HepG2 (cell line): ENCODE data around the gene SMYD2. TPM values are rescaled to one million over a fixed set of nuclear protein-coding genes. Genes with fewer than 3 reads are reported as not detected.

Experiments used
- ATAC-seq: fragments of 200-7000 bp; cut with Tn5 transposase; 3 replicates; pipeline ENCODE4 v1.9.1; 2020; ENCODE audit warnings: mild to moderate bottlenecking, moderate library complexity
- BruUV-seq: library from RNA; stranded (reverse); fragments of 400-500 nt; replicated peaks from 2 replicates; lab custom pipeline; 2021; lab: Mats Ljungman, UMichigan
- CTCF ChIA-PET: fragments of 300-600 bp; formaldehyde crosslinking; extraction: SDS; loops from one replicate; lab custom pipeline; 2021; ENCODE audit warnings: low total read pairs, inconsistent platforms, low intra/inter-chr PET ratio; lab: Yijun Ruan, JAX
- POLR2A ChIA-PET: fragments of 350-600 bp; sonication (Branson Sonifier 250); formaldehyde crosslinking; loops from one replicate; lab custom pipeline; 2020; ENCODE audit warnings: antibody characterized with exemption, inconsistent platforms; lab: Yijun Ruan, JAX
- DNase-seq: peaks from one replicate; pipeline ENCODE4 v3.0.0-alpha.2; 2015; ENCODE audit warnings: low spot score
- FAIRE-seq: peaks from 3 replicates; lab custom pipeline; 2011; peaks lifted over from hg19 to GRCh38; lab: Jason Lieb, UNC
- H2AFZ ChIP-seq: one replicate; pipeline ENCODE4 v1.6.1; 2011; ENCODE audit warnings: low read length, inconsistent platforms
- H3K27ac ChIP-seq: fragments of 300-600 bp; 3 replicates; pipeline ENCODE4 v1.8.0; 2011; ENCODE audit warnings: mixed run types, mild to moderate bottlenecking, mixed read lengths, low read length, inconsistent platforms; ENCODE audit not compliant: insufficient read depth; ENCODE audit errors: extremely low read length
- H3K27me3 ChIP-seq, 2 experiments: fragments of 200-600 bp in 1 of 2; 2 replicates in 1 of 2; 3 replicates in 1 of 2; pipeline versions ENCODE4 v1.6.0 to v1.8.0; 2011; ENCODE audit warnings: low read length in 2 of 2, mild to moderate bottlenecking in 2 of 2, moderate library complexity in 2 of 2, inconsistent platforms in 1 of 2; ENCODE audit not compliant: insufficient read depth in 2 of 2, control insufficient read depth in 1 of 2
- H3K36me3 ChIP-seq, 2 experiments: fragments of 200-600 bp in 1 of 2; replicated peaks in 1 of 2; 2 replicates in 1 of 2; 3 replicates in 1 of 2; pipeline versions ENCODE4 v1.5.1 to v1.8.0; 2011; ENCODE audit warnings: low read length in 2 of 2, inconsistent platforms in 1 of 2; ENCODE audit not compliant: insufficient read depth in 2 of 2, control insufficient read depth in 1 of 2
- H3K4me1 ChIP-seq: 2 replicates; pipeline ENCODE4 v1.5.1; 2012; ENCODE audit warnings: low read length, inconsistent platforms; ENCODE audit not compliant: insufficient read depth
- H3K4me2 ChIP-seq: 2 replicates; pipeline ENCODE4 v1.6.0; 2011; ENCODE audit warnings: low read depth, low read length, inconsistent platforms
- H3K4me3 ChIP-seq, 3 experiments: fragments of 200-600 bp in 1 of 3; sonication (generic), shearing (Covaris generic) in 1 of 3; replicated peaks in 1 of 3; 2 replicates each; pipeline ENCODE4 v1.5.1; 2011 to 2016; ENCODE audit warnings: low read length in 3 of 3, inconsistent platforms in 2 of 3, low read depth in 2 of 3, mild to moderate bottlenecking in 2 of 3, control low read depth in 1 of 3, mixed read lengths in 1 of 3; ENCODE audit not compliant: insufficient read depth in 1 of 3
- H3K79me2 ChIP-seq: one replicate; pipeline ENCODE4 v1.6.1; 2011; ENCODE audit warnings: low read length, inconsistent platforms; ENCODE audit not compliant: insufficient read depth
- H3K9ac ChIP-seq: 2 replicates; pipeline ENCODE4 v1.6.0; 2011; ENCODE audit warnings: mild to moderate bottlenecking, low read depth, low read length, inconsistent platforms; ENCODE audit not compliant: insufficient read depth
- H3K9me3 ChIP-seq: 2 replicates; pipeline ENCODE4 v1.5.1; 2012; ENCODE audit warnings: mild to moderate bottlenecking, low read length
- H4K20me1 ChIP-seq: 2 replicates; pipeline ENCODE4 v1.6.0; 2011; ENCODE audit warnings: inconsistent platforms, mild to moderate bottlenecking, low read length, moderate library complexity; ENCODE audit not compliant: insufficient read depth
- CENPX ChIP-seq: sonication (generic); formaldehyde crosslinking; IDR thresholded peaks from 2 replicates; pipeline ENCODE4 v1.9.0; 2021; ENCODE audit warnings: mild to moderate bottlenecking, missing genetic modification reagents, moderate library complexity
- FOXM1 ChIP-seq: sonication (generic); formaldehyde crosslinking; IDR thresholded peaks from 2 replicates; pipeline ENCODE4 v1.5.0; 2020; ENCODE audit warnings: missing genetic modification reagents
- GATAD2A ChIP-seq: IDR thresholded peaks from 2 replicates; pipeline ENCODE4 v1.6.1; 2016
- ZFP36L2 ChIP-seq: sonication (generic); formaldehyde crosslinking; IDR thresholded peaks from 2 replicates; pipeline ENCODE4 v1.4.0; 2020; ENCODE audit warnings: missing genetic modification reagents
- ZNF160 ChIP-seq: sonication (generic); formaldehyde crosslinking; IDR thresholded peaks from 2 replicates; pipeline ENCODE4 v1.8.0; 2022; ENCODE audit warnings: mild to moderate bottlenecking, inconsistent platforms, missing genetic modification reagents
- ZNF263 ChIP-seq: sonication (generic); formaldehyde crosslinking; IDR thresholded peaks from 2 replicates; pipeline ENCODE4 v1.4.0; 2020; ENCODE audit warnings: missing genetic modification reagents
- ZNF7 ChIP-seq: IDR thresholded peaks from 2 replicates; pipeline ENCODE4 v1.6.1; 2016; ENCODE audit warnings: missing biosample characterization, missing genetic modification reagents
- WGBS: methylation state at CpG from one replicate; pipeline ENCODE4 v1.1.6; 2017; ENCODE audit warnings: low lambda C conversion rate; 5-methylcytosine and 5-hydroxymethylcytosine counted together
- in situ Hi-C: cut with HindIII; loops from 2 replicates; pipeline ENCODE4 v1.10.0; 2017; ENCODE audit warnings: low pct_unique_long_range_greater_than_20kb; ENCODE audit not compliant: extremely low pct_ligation_motif_present
- intact Hi-C: fragments of 100-400 bp; cut with micrococcal nuclease; formaldehyde crosslinking; loops from one replicate; pipeline ENCODE4 v1.10.0; 2022; ENCODE audit not compliant: unreplicated experiment
- polyA plus RNA-seq, 8 experiments: library from polyadenylated mRNA; depleted of rRNA in 3 of 8; stranded (reverse) in 7 of 8; unstranded in 1 of 8; fragments of >200 nt; fragmentation: Illumina TruSeq in 4 of 8; extraction: Trizol in 4 of 8; gene quantifications; 2 replicates each; pipeline versions ENCODE4 v1.2.1 to v1.2.3, GENCODE V29; 2011 to 2016; ENCODE audit warnings: low read depth in 4 of 8, missing spikeins in 1 of 8, mixed read lengths in 1 of 8; ENCODE audit not compliant: insufficient read depth in 1 of 8
- total RNA-seq, 5 experiments: library from RNA; depleted of rRNA; stranded (reverse); fragments of >200 nt; fragmentation: Illumina TruSeq; extraction: Trizol; gene quantifications; 2 replicates each; pipeline ENCODE4 v1.2.3, GENCODE V29; 2016; ENCODE audit warnings: low read depth in 1 of 5
- TF ChIP-seq, protein P1 (sequence below): sonication (generic); formaldehyde crosslinking; IDR thresholded peaks from 2 replicates; pipeline ENCODE4 v1.4.0; 2020; ENCODE audit warnings: mild to moderate bottlenecking, missing genetic modification reagents, borderline replicate concordance
- TF ChIP-seq, protein P2 (sequence below): IDR thresholded peaks from 2 replicates; pipeline ENCODE4 v1.6.1; 2012; ENCODE audit warnings: inconsistent platforms

The SMYD2 gene
- total and polyA plus RNA-seq, 2 of the 13 experiments (the other 11 are each of a cell fraction or from before 2014, with no cell fraction given), result 72.7 to 139 TPM

DNA sequence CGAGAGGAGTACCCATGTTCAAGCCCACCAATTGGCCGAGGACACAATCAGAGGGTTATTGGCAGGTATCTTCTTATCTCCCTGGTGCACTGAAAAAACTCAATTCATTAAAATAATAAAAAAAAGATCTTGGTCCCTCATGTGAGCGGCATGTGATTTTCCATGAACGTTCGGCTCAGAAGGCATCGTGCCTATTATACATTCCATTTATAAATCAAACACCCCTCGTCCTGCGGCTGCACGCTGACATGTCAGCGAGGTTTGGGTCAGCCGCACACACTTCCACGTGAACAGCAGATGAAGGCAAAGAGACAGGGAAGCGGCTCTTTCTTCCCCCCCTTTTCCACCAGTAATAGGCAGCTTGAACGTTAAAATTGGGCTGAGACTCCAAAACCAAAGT is 31.3 kb upstream of the SMYD2 start:
- POLR2A ChIA-PET, result no interaction called here
- no peak overlapping the region for H3K27ac ChIP-seq
- CTCF ChIA-PET, result interaction anchor here (0.7 kb wide), 1 partner anchor 11 kb away, joined by 3 read pairs; no protein-coding TSS in a partner anchor
- FAIRE-seq (no peak), ATAC-seq (no peak), DNase-seq (no peak)
- no peak overlapping the region for H3K4me2 ChIP-seq
- 57% methylated on average over 14 of the region's 14 CpGs for WGBS
- no peak overlapping the region for H2AFZ ChIP-seq
- no peaks in the 10 kb centered on the region for H3K36me3 ChIP-seq
- peaks cover under 1 to 23% of the 10 kb centered on the region in 2 experiments; a peak in 3 of 5 replicates for H3K27me3 ChIP-seq
- no peak overlapping the region for H3K4me3 ChIP-seq
- H3K9ac ChIP-seq, result no peak overlapping the region
- no peaks in the 10 kb centered on the region for H3K79me2 ChIP-seq
- H3K9me3 ChIP-seq, result no peaks in the 10 kb centered on the region
- in situ Hi-C loops (no loop called here), intact Hi-C loops (no loop called here)
- BruUV-seq, result no TSS peak
- TF ChIP-seq ZFP36L2 (CRISPR knock-in tag), result no peak
- TF ChIP-seq ZNF7 (CRISPR knock-in tag), result no peak
- TF ChIP-seq CENPX (CRISPR knock-in tag), result no peak
- TF ChIP-seq ZNF160, result no peak
- TF ChIP-seq, protein P1, sequence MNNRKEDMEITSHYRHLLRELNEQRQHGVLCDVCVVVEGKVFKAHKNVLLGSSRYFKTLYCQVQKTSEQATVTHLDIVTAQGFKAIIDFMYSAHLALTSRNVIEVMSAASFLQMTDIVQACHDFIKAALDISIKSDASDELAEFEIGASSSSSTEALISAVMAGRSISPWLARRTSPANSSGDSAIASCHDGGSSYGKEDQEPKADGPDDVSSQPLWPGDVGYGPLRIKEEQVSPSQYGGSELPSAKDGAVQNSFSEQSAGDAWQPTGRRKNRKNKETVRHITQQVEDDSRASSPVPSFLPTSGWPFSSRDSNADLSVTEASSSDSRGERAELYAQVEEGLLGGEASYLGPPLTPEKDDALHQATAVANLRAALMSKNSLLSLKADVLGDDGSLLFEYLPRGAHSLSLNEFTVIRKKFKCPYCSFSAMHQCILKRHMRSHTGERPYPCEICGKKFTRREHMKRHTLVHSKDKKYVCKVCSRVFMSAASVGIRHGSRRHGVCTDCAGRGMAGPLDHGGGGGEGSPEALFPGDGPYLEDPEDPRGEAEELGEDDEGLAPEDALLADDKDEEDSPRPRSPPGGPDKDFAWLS (CRISPR knock-in tag), result no peak
- no peak for TF ChIP-seq ZNF263 (CRISPR knock-in tag)
- TF ChIP-seq, protein P2, sequence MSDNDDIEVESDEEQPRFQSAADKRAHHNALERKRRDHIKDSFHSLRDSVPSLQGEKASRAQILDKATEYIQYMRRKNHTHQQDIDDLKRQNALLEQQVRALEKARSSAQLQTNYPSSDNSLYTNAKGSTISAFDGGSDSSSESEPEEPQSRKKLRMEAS, result no peak
- no peak for TF ChIP-seq GATAD2A (CRISPR knock-in tag)
- H4K20me1 ChIP-seq, result no peaks in the 10 kb centered on the region
- no peaks in the 10 kb centered on the region for H3K4me1 ChIP-seq

DNA sequence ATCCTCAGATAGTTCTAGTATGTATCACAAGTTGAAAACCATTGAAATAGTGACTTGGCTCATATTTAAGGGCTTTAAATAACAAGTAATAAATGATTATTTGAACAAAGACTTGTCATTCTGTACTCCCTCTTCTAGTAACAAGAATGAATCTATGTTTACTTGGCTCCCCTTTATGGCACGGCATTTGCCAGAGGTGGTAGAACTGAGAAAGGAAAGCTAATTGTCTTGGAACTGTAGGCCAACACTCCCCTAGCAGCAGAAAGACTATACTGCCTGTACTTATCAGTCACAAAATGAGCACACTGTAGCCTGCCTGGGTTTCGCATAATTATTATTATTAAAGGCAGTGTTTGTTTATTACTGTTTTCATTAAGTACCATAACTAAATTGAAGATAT is 29.6 kb upstream of the SMYD2 start:
- Histone ChIP-seq H3K4me2 (no peak overlapping the region), H4K20me1 (no peaks in the 10 kb centered on the region), H3K27ac (no peak overlapping the region), H2AFZ (no peak overlapping the region), H3K79me2 (no peaks in the 10 kb centered on the region), H3K27me3 (peaks cover 0 to 18% of the 10 kb centered on the region in 2 experiments; a peak in 1 of 5 replicates), H3K36me3 (no peaks in the 10 kb centered on the region), H3K4me3 (no peak overlapping the region), H3K4me1 (no peaks in the 10 kb centered on the region), H3K9ac (no peak overlapping the region), H3K9me3 (no peaks in the 10 kb centered on the region)
- FAIRE-seq (no peak), DNase-seq (no peak), ATAC-seq (no peak)
- intact Hi-C loops (no loop called here), in situ Hi-C loops (no loop called here)
- POLR2A ChIA-PET, result no interaction called here
- no peak for TF ChIP-seq FOXM1 (CRISPR knock-in tag)
- no TSS peak for BruUV-seq
- CTCF ChIA-PET, result no interaction called here
- 46% methylated on average over 2 of the region's 2 CpGs for WGBS
